WTC11 (cell line): ENCODE results near the gene LTBP4. TPM values are rescaled to one million over a fixed set of nuclear protein-coding genes. Genes with fewer than 3 reads are reported as not detected.

Source experiments
- ATAC-seq: fragments of 200-7000 bp; cut with Tn5 transposase; 2 replicates; pipeline ENCODE4 v1.10.0; 2021; ENCODE audit warnings: mild to moderate bottlenecking, moderate library complexity
- CTCF ChIA-PET: fragments of 300-600 bp; sonication (Branson Sonifier 250); formaldehyde crosslinking; loops from one replicate; lab custom pipeline; 2021; ENCODE audit warnings: antibody characterized with exemption; lab: Charles Lee
- POLR2A ChIA-PET: fragments of 350-600 bp; sonication (Branson Sonifier 250); formaldehyde crosslinking; loops from one replicate; lab custom pipeline; 2021; ENCODE audit warnings: antibody characterized with exemption; lab: Charles Lee
- DNase-seq: peaks from one replicate; pipeline ENCODE4 v3.0.0; 2021; ENCODE audit warnings: low spot score
- H3K27ac Mint-ChIP-seq: 2 replicates; pipeline ENCODE4 v1.8.0; 2021; ENCODE audit warnings: mixed read lengths
- H3K27me3 Mint-ChIP-seq: 2 replicates; pipeline ENCODE4 v1.8.0; 2021; ENCODE audit warnings: low read depth, mild to moderate bottlenecking, moderate library complexity, mixed read lengths
- H3K36me3 Mint-ChIP-seq: 2 replicates; pipeline ENCODE4 v1.8.0; 2021; ENCODE audit warnings: mixed read lengths
- H3K4me1 Mint-ChIP-seq: 2 replicates; pipeline ENCODE4 v1.8.0; 2022; ENCODE audit warnings: mixed read lengths
- H3K4me3 Mint-ChIP-seq: 2 replicates; pipeline ENCODE4 v1.8.0; 2021; ENCODE audit warnings: mild to moderate bottlenecking, moderate library complexity, mixed read lengths
- H3K9me3 Mint-ChIP-seq: 2 replicates; pipeline ENCODE4 v1.8.0; 2021; ENCODE audit warnings: mixed read lengths
- AFF4 ChIP-seq: sonication (generic); formaldehyde crosslinking; IDR thresholded peaks from 2 replicates; pipeline ENCODE4 v1.8.1; 2023; ENCODE audit warnings: mild to moderate bottlenecking, missing genetic modification reagents, borderline replicate concordance
- CBFB ChIP-seq: sonication (generic); formaldehyde crosslinking; IDR thresholded peaks from 2 replicates; pipeline ENCODE4 v1.8.1; 2022; ENCODE audit warnings: mild to moderate bottlenecking, low read depth, missing genetic modification reagents
- CREM ChIP-seq: sonication (generic); formaldehyde crosslinking; IDR thresholded peaks from 2 replicates; pipeline ENCODE4 v1.8.1; 2022; ENCODE audit warnings: mild to moderate bottlenecking, missing genetic modification reagents, moderate library complexity
- EMX1 ChIP-seq: fragments of 250-450 bp; sonication (Bioruptor Pico); IDR thresholded peaks from 2 replicates; pipeline ENCODE4 v1.8.0; 2021; ENCODE audit warnings: mild to moderate bottlenecking
- FOXP1 ChIP-seq: sonication (generic); formaldehyde crosslinking; IDR thresholded peaks from 2 replicates; pipeline ENCODE4 v1.8.0; 2022; ENCODE audit warnings: missing genetic modification reagents, mild to moderate bottlenecking, moderate library complexity, borderline replicate concordance
- GABPB1 ChIP-seq: sonication (generic); formaldehyde crosslinking; IDR thresholded peaks from 2 replicates; pipeline ENCODE4 v1.8.1; 2023; ENCODE audit warnings: mild to moderate bottlenecking, missing genetic modification reagents
- GRHL2 ChIP-seq: fragments of 250-450 bp; sonication (Bioruptor Pico); IDR thresholded peaks from 2 replicates; pipeline ENCODE4 v1.8.0; 2022; ENCODE audit warnings: mild to moderate bottlenecking, moderate library complexity; ENCODE audit not compliant: insufficient replicate concordance, severe bottlenecking
- MLX ChIP-seq: sonication (generic); formaldehyde crosslinking; IDR thresholded peaks from 2 replicates; pipeline ENCODE4 v1.8.1; 2023; ENCODE audit warnings: mild to moderate bottlenecking, missing genetic modification reagents, moderate library complexity
- MXD4 ChIP-seq: fragments of 250-450 bp; sonication (Bioruptor Pico); IDR thresholded peaks from 2 replicates; pipeline ENCODE4 v1.8.0; 2021; ENCODE audit warnings: mild to moderate bottlenecking, moderate library complexity, borderline replicate concordance
- NR3C1 ChIP-seq: sonication (generic); formaldehyde crosslinking; conservative IDR thresholded peaks from 2 replicates; pipeline ENCODE4 v1.8.1; 2023; ENCODE audit warnings: low read depth, mild to moderate bottlenecking, missing genetic modification reagents
- RELA ChIP-seq: sonication (generic); formaldehyde crosslinking; IDR thresholded peaks from 2 replicates; pipeline ENCODE4 v1.8.1; 2022; ENCODE audit warnings: missing genetic modification reagents, mild to moderate bottlenecking, borderline replicate concordance
- SOX15 ChIP-seq: fragments of 250-450 bp; sonication (Bioruptor Pico); IDR thresholded peaks from 2 replicates; pipeline ENCODE4 v1.9.0; 2021; ENCODE audit warnings: mild to moderate bottlenecking
- SP1 ChIP-seq: sonication (generic); formaldehyde crosslinking; conservative IDR thresholded peaks from 2 replicates; pipeline ENCODE4 v1.8.1; 2022; ENCODE audit warnings: missing genetic modification reagents
- ZBTB21 ChIP-seq: sonication (generic); formaldehyde crosslinking; IDR thresholded peaks from 2 replicates; pipeline ENCODE4 v1.8.1; 2023; ENCODE audit warnings: mild to moderate bottlenecking, missing genetic modification reagents, borderline replicate concordance
- ZNF232 ChIP-seq: sonication (generic); formaldehyde crosslinking; IDR thresholded peaks from 2 replicates; pipeline ENCODE4 v1.8.0; 2022; ENCODE audit warnings: mild to moderate bottlenecking, missing genetic modification reagents
- ZNF396 ChIP-seq: fragments of 250-450 bp; sonication (Bioruptor Pico); IDR thresholded peaks from 2 replicates; pipeline ENCODE4 v1.8.0; 2021; ENCODE audit warnings: mild to moderate bottlenecking, moderate library complexity, borderline replicate concordance
- ZNF416 ChIP-seq: fragments of 250-450 bp; sonication (Bioruptor Pico); IDR thresholded peaks from 2 replicates; pipeline ENCODE4 v1.9.0; 2021; ENCODE audit warnings: mild to moderate bottlenecking, inconsistent platforms
- total RNA-seq: library from RNA; stranded (reverse); gene quantifications from 3 replicates; pipeline ENCODE4 v1.2.3, GENCODE V29; 2021
- TF ChIP-seq, protein P1 (sequence below): fragments of 250-450 bp; sonication (Bioruptor Pico); IDR thresholded peaks from 2 replicates; pipeline ENCODE4 v1.9.0; 2021; ENCODE audit warnings: moderate library complexity, mild to moderate bottlenecking, inconsistent platforms, borderline replicate concordance
- TF ChIP-seq, protein P2 (sequence below): sonication (generic); formaldehyde crosslinking; IDR thresholded peaks from 2 replicates; pipeline ENCODE4 v1.8.1; 2022; ENCODE audit warnings: low read depth, missing genetic modification reagents, borderline replicate concordance
- TF ChIP-seq, protein P3 (sequence below): sonication (generic); formaldehyde crosslinking; IDR thresholded peaks from 2 replicates; pipeline ENCODE4 v1.8.0; 2022; ENCODE audit warnings: missing genetic modification reagents

LTBP4 gene
- total RNA-seq, 1 experiment from 2014 or later = 125 TPM

- POLR2A ChIA-PET = interaction anchor here (1.4 kb wide), 1 partner anchor 50 kb away, joined by 3 read pairs; no protein-coding TSS in a partner anchor
- no peak overlapping the region for H3K27ac Mint-ChIP-seq
- TF ChIP-seq ZBTB21 (CRISPR knock-in tag) (no peak), SOX15 (CRISPR knock-in tag) (no peak), NR3C1 (CRISPR knock-in tag) (no peak)
- no peak for ATAC-seq
- peak overlapping the region; percentile 76 for H3K4me3 Mint-ChIP-seq
- H3K9me3 Mint-ChIP-seq = no peaks in the 10 kb centered on the region
- H3K27me3 Mint-ChIP-seq = peaks cover 83% of the 10 kb centered on the region
- no peaks in the 10 kb centered on the region for H3K36me3 Mint-ChIP-seq
- CTCF ChIA-PET = interaction anchor here (0.6 to 7.7 kb wide), 26 partner anchors 11 to 233 kb away, joined by 3 to 94 read pairs (median 6); partner anchors contain the start of gene NUMBL
- peaks cover 46% of the 10 kb centered on the region for H3K4me1 Mint-ChIP-seq
- no peak for DNase-seq
Measured at GRCh38 chr19:40598918-40599307, 2.3 kb upstream of the LTBP4 start.

DNA sequence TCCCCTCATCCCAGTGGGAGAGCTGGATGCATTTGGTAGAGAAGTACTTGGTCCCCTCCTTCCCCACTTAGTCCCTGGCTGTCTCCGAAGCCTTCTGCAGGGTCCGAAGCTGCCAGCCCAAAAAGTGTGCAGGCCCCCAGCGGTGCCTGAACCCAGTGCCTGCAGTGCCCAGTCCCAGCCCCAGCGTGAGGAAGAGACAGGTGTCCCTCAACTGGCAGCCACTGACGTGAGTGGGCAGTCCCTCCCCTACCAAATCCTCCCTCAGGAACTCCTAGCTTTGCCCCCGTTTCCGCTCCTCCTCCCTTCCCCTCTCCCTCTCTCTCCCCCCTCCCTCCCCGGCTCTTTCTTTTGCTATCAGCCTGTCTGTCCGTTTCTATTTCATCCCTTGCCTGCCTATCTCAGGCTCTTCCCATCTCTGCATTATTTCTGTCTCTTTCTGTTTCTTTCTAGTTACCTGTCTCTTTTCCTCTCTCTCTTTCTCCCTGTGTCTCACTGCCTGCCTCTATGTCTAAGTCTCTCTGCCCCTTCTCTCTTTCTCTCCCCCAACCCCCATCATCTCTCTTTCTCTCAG is 1.8 kb upstream of the LTBP4 start:
- Mint-ChIP-seq H3K4me3 (peak overlapping the region; percentile 76), H3K4me1 (peaks cover 46% of the 10 kb centered on the region), H3K9me3 (no peaks in the 10 kb centered on the region), H3K27ac (no peak overlapping the region), H3K27me3 (peaks cover 87% of the 10 kb centered on the region), H3K36me3 (no peaks in the 10 kb centered on the region)
- ChIA-PET POLR2A (interaction anchor here (1.4 kb wide), 1 partner anchor 50 kb away, joined by 3 read pairs; no protein-coding TSS in a partner anchor), CTCF (interaction anchor here (0.6 to 7.7 kb wide), 12 partner anchors 10 to 214 kb away, joined by 3 to 94 read pairs (median 22); no protein-coding TSS in a partner anchor)
- no peak for TF ChIP-seq NR3C1 (CRISPR knock-in tag)
- no peak for TF ChIP-seq ZNF232 (CRISPR knock-in tag)
- TF ChIP-seq AFF4 (CRISPR knock-in tag) = no peak
- no peak for TF ChIP-seq MLX
- TF ChIP-seq ZNF396 (CRISPR knock-in tag) = no peak
- no peak for TF ChIP-seq RELA
- no peak for TF ChIP-seq GRHL2 (CRISPR knock-in tag)
- TF ChIP-seq, protein P1, sequence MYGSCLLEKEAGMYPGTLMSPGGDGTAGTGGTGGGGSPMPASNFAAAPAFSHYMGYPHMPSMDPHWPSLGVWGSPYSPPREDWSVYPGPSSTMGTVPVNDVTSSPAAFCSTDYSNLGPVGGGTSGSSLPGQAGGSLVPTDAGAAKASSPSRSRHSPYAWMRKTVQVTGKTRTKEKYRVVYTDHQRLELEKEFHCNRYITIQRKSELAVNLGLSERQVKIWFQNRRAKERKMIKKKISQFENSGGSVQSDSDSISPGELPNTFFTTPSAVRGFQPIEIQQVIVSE (CRISPR knock-in tag) = no peak
- TF ChIP-seq MXD4 = no peak
- no peak for TF ChIP-seq ZBTB21 (CRISPR knock-in tag)
- no peak for TF ChIP-seq SP1 (CRISPR knock-in tag)
- ATAC-seq (no peak), DNase-seq (no peak)

GRCh38 chr19:40599902-40600569 is 1.1 kb upstream of the LTBP4 start:
- Mint-ChIP-seq H3K36me3 (no peaks in the 10 kb centered on the region), H3K4me1 (peaks cover 40% of the 10 kb centered on the region), H3K27ac (no peak overlapping the region), H3K4me3 (peak overlapping the region; percentile 76), H3K9me3 (no peaks in the 10 kb centered on the region), H3K27me3 (peaks cover 87% of the 10 kb centered on the region)
- POLR2A ChIA-PET = interaction anchor here (1.4 kb wide), 1 partner anchor 51 kb away, joined by 4 read pairs; no protein-coding TSS in a partner anchor
- ATAC-seq = no peak
- CTCF ChIA-PET = interaction anchor here (0.8 to 7.7 kb wide), 16 partner anchors 10 to 136 kb away, joined by 3 to 94 read pairs (median 22); partner anchors contain the start of gene BLVRB
- no peak for DNase-seq
- TF ChIP-seq FOXP1 (CRISPR knock-in tag) = no peak
- TF ChIP-seq, protein P2, sequence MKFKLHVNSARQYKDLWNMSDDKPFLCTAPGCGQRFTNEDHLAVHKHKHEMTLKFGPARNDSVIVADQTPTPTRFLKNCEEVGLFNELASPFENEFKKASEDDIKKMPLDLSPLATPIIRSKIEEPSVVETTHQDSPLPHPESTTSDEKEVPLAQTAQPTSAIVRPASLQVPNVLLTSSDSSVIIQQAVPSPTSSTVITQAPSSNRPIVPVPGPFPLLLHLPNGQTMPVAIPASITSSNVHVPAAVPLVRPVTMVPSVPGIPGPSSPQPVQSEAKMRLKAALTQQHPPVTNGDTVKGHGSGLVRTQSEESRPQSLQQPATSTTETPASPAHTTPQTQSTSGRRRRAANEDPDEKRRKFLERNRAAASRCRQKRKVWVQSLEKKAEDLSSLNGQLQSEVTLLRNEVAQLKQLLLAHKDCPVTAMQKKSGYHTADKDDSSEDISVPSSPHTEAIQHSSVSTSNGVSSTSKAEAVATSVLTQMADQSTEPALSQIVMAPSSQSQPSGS (CRISPR knock-in tag) = no peak
- TF ChIP-seq GABPB1 = no peak
- no peak for TF ChIP-seq SP1 (CRISPR knock-in tag)
- no peak for TF ChIP-seq SOX15 (CRISPR knock-in tag)
- TF ChIP-seq EMX1 = no peak
- TF ChIP-seq CBFB (CRISPR knock-in tag) = no peak
- no peak for TF ChIP-seq ZNF416 (CRISPR knock-in tag)
- TF ChIP-seq, protein P3, sequence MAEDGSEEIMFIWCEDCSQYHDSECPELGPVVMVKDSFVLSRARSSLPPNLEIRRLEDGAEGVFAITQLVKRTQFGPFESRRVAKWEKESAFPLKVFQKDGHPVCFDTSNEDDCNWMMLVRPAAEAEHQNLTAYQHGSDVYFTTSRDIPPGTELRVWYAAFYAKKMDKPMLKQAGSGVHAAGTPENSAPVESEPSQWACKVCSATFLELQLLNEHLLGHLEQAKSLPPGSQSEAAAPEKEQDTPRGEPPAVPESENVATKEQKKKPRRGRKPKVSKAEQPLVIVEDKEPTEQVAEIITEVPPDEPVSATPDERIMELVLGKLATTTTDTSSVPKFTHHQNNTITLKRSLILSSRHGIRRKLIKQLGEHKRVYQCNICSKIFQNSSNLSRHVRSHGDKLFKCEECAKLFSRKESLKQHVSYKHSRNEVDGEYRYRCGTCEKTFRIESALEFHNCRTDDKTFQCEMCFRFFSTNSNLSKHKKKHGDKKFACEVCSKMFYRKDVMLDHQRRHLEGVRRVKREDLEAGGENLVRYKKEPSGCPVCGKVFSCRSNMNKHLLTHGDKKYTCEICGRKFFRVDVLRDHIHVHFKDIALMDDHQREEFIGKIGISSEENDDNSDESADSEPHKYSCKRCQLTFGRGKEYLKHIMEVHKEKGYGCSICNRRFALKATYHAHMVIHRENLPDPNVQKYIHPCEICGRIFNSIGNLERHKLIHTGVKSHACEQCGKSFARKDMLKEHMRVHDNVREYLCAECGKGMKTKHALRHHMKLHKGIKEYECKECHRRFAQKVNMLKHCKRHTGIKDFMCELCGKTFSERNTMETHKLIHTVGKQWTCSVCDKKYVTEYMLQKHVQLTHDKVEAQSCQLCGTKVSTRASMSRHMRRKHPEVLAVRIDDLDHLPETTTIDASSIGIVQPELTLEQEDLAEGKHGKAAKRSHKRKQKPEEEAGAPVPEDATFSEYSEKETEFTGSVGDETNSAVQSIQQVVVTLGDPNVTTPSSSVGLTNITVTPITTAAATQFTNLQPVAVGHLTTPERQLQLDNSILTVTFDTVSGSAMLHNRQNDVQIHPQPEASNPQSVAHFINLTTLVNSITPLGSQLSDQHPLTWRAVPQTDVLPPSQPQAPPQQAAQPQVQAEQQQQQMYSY = no peak
- TF ChIP-seq CREM (CRISPR knock-in tag) = no peak
